Measurements from ENCODE around the gene PDZD2.

GRCh38 chr5:32157078-32157477 lies 518.1 kb downstream of the PDZD2 start:
- TF ChIP-seq CTCF (IDR thresholded peaks at IDR 0.05) = no peak
- no peak for TF ChIP-seq POLR2AphosphoS5 (IDR thresholded peaks at IDR 0.05; ENCODE audit: insufficient read depth in 1 of 2, low read depth in 1 of 2)

Data from vagina (tissue), 2 donors.